RPMI7951 (cell line): Measurements from ENCODE around the gene SLC37A1. TPM values are rescaled to one million over a fixed set of nuclear protein-coding genes. Genes with fewer than 3 reads are reported as not detected.

ENCODE experiments used
- DNase-seq: peaks from one replicate; pipeline ENCODE4 v3.0.0-alpha.2; 2012; ENCODE audit warnings: low read depth
- total RNA-seq: library from RNA; depleted of rRNA; stranded (reverse); fragments of >200 nt; shearing (Covaris generic); gene quantifications from 2 replicates; pipeline ENCODE4 v1.2.3, GENCODE V29; 2014

Gene SLC37A1
- total RNA-seq, 1 experiment from 2014 or later: 0.24 TPM

GRCh38 chr21:42526379-42526727 is 12.7 kb downstream of the SLC37A1 start:
- no peak for DNase-seq

GRCh38 chr21:42527127-42527488 is 13.5 kb downstream of the SLC37A1 start:
- DNase-seq: no peak

GRCh38 chr21:42527489-42528158 is 14.0 kb downstream of the SLC37A1 start:
- no peak for DNase-seq

- DNase-seq: no peak
Measured at GRCh38 chr21:42530167-42530518, 16.5 kb downstream of the SLC37A1 start.

- DNase-seq: no peak
Measured at GRCh38 chr21:42531771-42532170, 18.1 kb downstream of the SLC37A1 start.

- peak; percentile 34 for DNase-seq
Measured at GRCh38 chr21:42532466-42533181, 19.0 kb downstream of the SLC37A1 start.

- DNase-seq: no peak
Measured at GRCh38 chr21:42533306-42533962, 19.8 kb downstream of the SLC37A1 start.

GRCh38 chr21:42533963-42534355 is 20.3 kb downstream of the SLC37A1 start:
- no peak for DNase-seq

- no peak for DNase-seq
Measured at GRCh38 chr21:42534421-42535378, 21.0 kb downstream of the SLC37A1 start.

GRCh38 chr21:42535602-42536171 is 22.0 kb downstream of the SLC37A1 start:
- DNase-seq: no peak

GRCh38 chr21:42536601-42537000 is 22.9 kb downstream of the SLC37A1 start:
- DNase-seq: no peak

GRCh38 chr21:42537106-42537742 is 23.6 kb downstream of the SLC37A1 start:
- DNase-seq: peak; percentile 6

GRCh38 chr21:42538479-42539275 is 25.0 kb downstream of the SLC37A1 start:
- no peak for DNase-seq

- no peak for DNase-seq
Measured at GRCh38 chr21:42539342-42539741, 25.7 kb downstream of the SLC37A1 start.

- DNase-seq: no peak
Measured at GRCh38 chr21:42539931-42540343, 26.3 kb downstream of the SLC37A1 start.

GRCh38 chr21:42540396-42540795 is 26.7 kb downstream of the SLC37A1 start:
- no peak for DNase-seq

- no peak for DNase-seq
Measured at GRCh38 chr21:42541174-42541573, 27.5 kb downstream of the SLC37A1 start.

GRCh38 chr21:42541618-42542017 is 28.0 kb downstream of the SLC37A1 start:
- DNase-seq: no peak

GRCh38 chr21:42542196-42542595 is 28.5 kb downstream of the SLC37A1 start:
- no peak for DNase-seq

GRCh38 chr21:42542596-42542995 is 28.9 kb downstream of the SLC37A1 start:
- no peak for DNase-seq
